MCF 10A (cell line): Measurements from ENCODE around the gene SYT17. TPM values are rescaled to one million over a fixed set of nuclear protein-coding genes. Genes with fewer than 3 reads are reported as not detected.
A peak's percentile ranks its signal among the peaks of the same experiment; 100 is the strongest.

Experiments
- BruUV-seq: library from RNA; stranded (reverse); fragments of 400-500 nt; replicated peaks from 2 replicates; lab custom pipeline; 2021; lab: Mats Ljungman, UMichigan
- CTCF ChIA-PET: fragments of 300-600 bp; sonication (Branson Sonifier 250); formaldehyde crosslinking; extraction: SDS; loops from one replicate; lab custom pipeline; 2021; ENCODE audit warnings: antibody characterized with exemption, inconsistent platforms; lab: Yijun Ruan, JAX
- POLR2A ChIA-PET: fragments of 300-600, 350-650 bp; sonication (Branson Sonifier 250); formaldehyde crosslinking; extraction: SDS; loops from one replicate; lab custom pipeline; 2020; ENCODE audit warnings: antibody characterized with exemption, inconsistent platforms; lab: Yijun Ruan, JAX
- DNase-seq: peaks from one replicate; pipeline ENCODE4 v3.0.0-alpha.2; 2018; ENCODE audit not compliant: unreplicated experiment
- H3K27ac Mint-ChIP-seq: one replicate; pipeline ENCODE4 v1.8.0; 2022; ENCODE audit warnings: mild to moderate bottlenecking, low read depth, mixed read lengths; ENCODE audit not compliant: unreplicated experiment
- H3K27me3 Mint-ChIP-seq: one replicate; pipeline ENCODE4 v1.8.0; 2022; ENCODE audit warnings: mixed read lengths; ENCODE audit not compliant: insufficient read depth, unreplicated experiment
- H3K36me3 Mint-ChIP-seq: one replicate; pipeline ENCODE4 v1.8.0; 2022; ENCODE audit warnings: mild to moderate bottlenecking, moderate library complexity, mixed read lengths; ENCODE audit not compliant: insufficient read depth, unreplicated experiment
- H3K4me1 Mint-ChIP-seq: one replicate; pipeline ENCODE4 v1.8.0; 2022; ENCODE audit warnings: mixed read lengths; ENCODE audit not compliant: insufficient read depth, unreplicated experiment
- H3K4me3 Mint-ChIP-seq: one replicate; pipeline ENCODE4 v1.8.0; 2022; ENCODE audit warnings: mild to moderate bottlenecking, moderate library complexity, mixed read lengths; ENCODE audit not compliant: unreplicated experiment
- H3K9me3 Mint-ChIP-seq: one replicate; pipeline ENCODE4 v1.8.0; 2022; ENCODE audit warnings: mixed read lengths; ENCODE audit not compliant: unreplicated experiment
- CTCF ChIP-seq: fragments of 200-600 bp; IDR thresholded peaks from one replicate; pipeline ENCODE4 v1.8.0; 2022; ENCODE audit warnings: antibody characterized with exemption, mild to moderate bottlenecking; ENCODE audit not compliant: unreplicated experiment
- intact Hi-C: fragments of 100-400 bp; cut with micrococcal nuclease; formaldehyde crosslinking; loops from 2 replicates; pipeline ENCODE4 v1.14.1; 2022
- total RNA-seq: library from RNA; stranded (reverse); gene quantifications from 2 replicates; pipeline ENCODE4 v1.2.3, GENCODE V29; 2022

The SYT17 gene
- total RNA-seq, 1 experiment from 2014 or later, result not detected

- intact Hi-C loops, result no loop called here
- Mint-ChIP-seq H3K9me3 (no peaks in the 10 kb centered on the region), H3K27ac (peak overlapping the region; percentile 47), H3K27me3 (no peaks in the 10 kb centered on the region), H3K36me3 (no peaks in the 10 kb centered on the region), H3K4me3 (no peak overlapping the region), H3K4me1 (peaks cover 53% of the 10 kb centered on the region)
- CTCF ChIA-PET, result interaction anchor here (0.6 to 3.1 kb wide), 12 partner anchors 10 to 356 kb away, joined by 3 to 20 read pairs (median 6); no protein-coding TSS in a partner anchor
- peak; percentile 83 for DNase-seq
- no peak for TF ChIP-seq CTCF
- POLR2A ChIA-PET, result interaction anchor here (0.7 to 11.6 kb wide), 11 partner anchors 7 to 347 kb away, joined by 3 to 298 read pairs (median 4); partner anchors contain the start of genes ITPRIPL2 and RPS15A
- no TSS peak for BruUV-seq
Observed at GRCh38 chr16:19137201-19138128, 30.6 kb upstream of the SYT17 start.

GRCh38 chr16:19138601-19139000 is 29.4 kb upstream of the SYT17 start:
- peak; percentile 99 for DNase-seq
- Mint-ChIP-seq H3K27me3 (no peaks in the 10 kb centered on the region), H3K27ac (peak overlapping the region; percentile 44), H3K4me3 (peak overlapping the region; percentile 24), H3K9me3 (no peaks in the 10 kb centered on the region), H3K4me1 (peaks cover 61% of the 10 kb centered on the region), H3K36me3 (no peaks in the 10 kb centered on the region)
- CTCF ChIA-PET, result interaction anchor here (0.5 to 3.1 kb wide), 15 partner anchors 9 to 1712 kb away, joined by 3 to 18 read pairs (median 4); partner anchors contain the start of gene ITPRIPL2
- no peak for TF ChIP-seq CTCF
- BruUV-seq, result no TSS peak
- POLR2A ChIA-PET, result interaction anchor here (0.7 to 11.6 kb wide), 18 partner anchors 11 to 417 kb away, joined by 3 to 298 read pairs (median 3); partner anchors contain the start of genes ARL6IP1, CLEC19A, COQ7 and ITPRIPL2
- intact Hi-C loops, result no loop called here

- H3K4me1 Mint-ChIP-seq, result peaks cover 61% of the 10 kb centered on the region
- intact Hi-C loops, result no loop called here
- H3K27ac Mint-ChIP-seq, result peak overlapping the region; percentile 44
- BruUV-seq, result no TSS peak
- H3K27me3 Mint-ChIP-seq, result no peaks in the 10 kb centered on the region
- ChIA-PET POLR2A (interaction anchor here (0.6 to 11.6 kb wide), 10 partner anchors 17 to 368 kb away, joined by 3 to 298 read pairs (median 4); partner anchors contain the start of genes CLEC19A, COQ7 and ITPRIPL2), CTCF (interaction anchor here (0.7 to 2.4 kb wide), 7 partner anchors 22 to 236 kb away, joined by 3 to 18 read pairs (median 3); partner anchors contain the start of gene ITPRIPL2)
- H3K36me3 Mint-ChIP-seq, result no peaks in the 10 kb centered on the region
- no peak overlapping the region for H3K4me3 Mint-ChIP-seq
- H3K9me3 Mint-ChIP-seq, result no peaks in the 10 kb centered on the region
- DNase-seq, result no peak
- TF ChIP-seq CTCF, result no peak
Observed at GRCh38 chr16:19139436-19140091, 28.5 kb upstream of the SYT17 start.
